Body of pancreas (tissue), 4 donors: Measurements from ENCODE around the gene WHRN. TPM values are rescaled to one million over a fixed set of nuclear protein-coding genes. Genes with fewer than 3 reads are reported as not detected.

Source experiments
- ATAC-seq: fragments of 150-250 bp; one replicate; pipeline ENCODE4 v1.9.1; 2016
- DNase-seq, 4 donors: peaks; one replicate each; pipeline ENCODE4 v3.0.0-alpha.2; 2019
- H3K27ac ChIP-seq, 4 donors: fragments of 200-600 bp; sonication (generic); 1 replicate in 3 of 4; 2 replicates in 1 of 4; pipeline versions ENCODE4 v1.5.1 to v1.6.1; 2016 to 2019; ENCODE audit warnings: mild to moderate bottlenecking in 1 of 4, mixed read lengths in 1 of 4, moderate library complexity in 1 of 4
- H3K27me3 ChIP-seq, 2 donors: fragments of 200-600 bp; sonication (generic); one replicate each; pipeline ENCODE4 v1.6.0; 2016; ENCODE audit warnings: mild to moderate bottlenecking in 1 of 2
- H3K36me3 ChIP-seq, 2 donors: fragments of 200-600 bp; sonication (generic); replicated peaks in 1 of 2; 2 replicates each; pipeline ENCODE4 v1.5.1; 2016; ENCODE audit warnings: low read depth in 2 of 2; ENCODE audit not compliant: insufficient read depth in 1 of 2
- H3K4me1 ChIP-seq: fragments of 200-600 bp; sonication (generic); one replicate; pipeline ENCODE4 v1.6.0; 2016
- H3K4me3 ChIP-seq, 2 donors: fragments of 200-600 bp; sonication (generic); 1 replicate in 1 of 2; 2 replicates in 1 of 2; pipeline ENCODE4 v1.5.1; 2016 to 2019
- H3K9me3 ChIP-seq, 3 donors: fragments of 200-600 bp; sonication (generic); 1 replicate in 2 of 3; 2 replicates in 1 of 3; pipeline ENCODE4 v1.5.1; 2016
- CTCF ChIP-seq, 7 experiments: fragments of 450-650 bp in 4 of 7; fragments of 200-600 bp in 3 of 7; sonication (generic) in 3 of 7; IDR thresholded peaks; one replicate each; pipeline ENCODE4 v1.5.1; 2016 to 2019; ENCODE audit warnings: antibody characterized with exemption in 7 of 7
- POLR2A ChIP-seq, 3 donors: fragments of 450-650 bp; IDR thresholded peaks; one replicate each; pipeline ENCODE4 v1.6.1; 2016; ENCODE audit warnings: antibody characterized with exemption in 3 of 3, mild to moderate bottlenecking in 2 of 3
- WGBS, 2 donors: methylation state at CpG; one replicate each; pipeline ENCODE4 v1.1.5; 2017; 5-methylcytosine and 5-hydroxymethylcytosine counted together
- intact Hi-C: fragments of 100-400 bp; cut with DNase I; formaldehyde crosslinking; loops from one replicate; pipeline ENCODE4 v1.15.1; 2023
- total RNA-seq, 2 donors: library from RNA; depleted of rRNA; stranded (reverse); fragments of >200 nt; gene quantifications; one replicate each; pipeline ENCODE4 v1.1.0, GENCODE V29; 2016

Gene WHRN
- total RNA-seq, 2 donors from 2014 or later, result 13.5 to 15.6 TPM

DNA sequence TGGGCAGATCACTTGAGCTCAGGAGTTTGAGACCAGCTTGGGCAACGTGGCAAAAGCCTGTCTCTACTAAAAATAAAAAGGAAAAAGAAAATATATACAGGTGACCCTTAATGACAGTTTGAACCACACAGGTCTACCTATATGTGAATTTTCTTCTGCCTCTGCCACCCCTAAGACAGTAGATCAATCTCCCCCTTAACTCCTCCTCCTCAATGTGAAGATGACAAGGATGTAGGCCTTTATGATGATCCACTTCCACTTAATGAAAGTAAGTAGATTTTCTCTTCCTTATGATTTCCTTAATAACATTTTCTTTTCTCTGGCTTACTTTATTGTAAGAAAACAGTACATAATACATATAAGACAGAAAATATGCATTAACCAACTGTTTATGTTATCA lies 120.9 kb downstream of the WHRN start:
- no peaks in the 10 kb centered on the region for H3K36me3 ChIP-seq
- DNase-seq, result no peak
- 37 to 52% methylated on average over 1 of the region's 1 CpG for WGBS, 2 donors
- intact Hi-C loops, result no loop called here
- TF ChIP-seq CTCF (IDR thresholded peaks at IDR 0.05) (no peak), POLR2A (IDR thresholded peaks at IDR 0.05) (no peak)
- no peak overlapping the region for H3K4me3 ChIP-seq
- ATAC-seq, result no peak
- H3K27ac ChIP-seq, result peak overlapping the region in 1 of 4 donors; percentile 76
- H3K9me3 ChIP-seq, result no peaks in the 10 kb centered on the region
- peaks cover 7% of the 10 kb centered on the region for H3K4me1 ChIP-seq
- no peaks in the 10 kb centered on the region for H3K27me3 ChIP-seq

GRCh38 chr9:114383521-114384231 lies 121.6 kb downstream of the WHRN start:
- Histone ChIP-seq H3K27ac (peak overlapping the region in 2 of 4 donors; percentile 18 to 36), H3K36me3 (no peaks in the 10 kb centered on the region), H3K9me3 (no peaks in the 10 kb centered on the region), H3K4me3 (no peak overlapping the region), H3K27me3 (no peaks in the 10 kb centered on the region), H3K4me1 (peaks cover 7% of the 10 kb centered on the region)
- intact Hi-C loops, result no loop called here
- no peak for DNase-seq
- 70 to 74% methylated on average over 8 of the region's 8 CpGs for WGBS, 2 donors
- no peak for ATAC-seq
- TF ChIP-seq CTCF (IDR thresholded peaks at IDR 0.05), result no peak
- no peak for TF ChIP-seq POLR2A (IDR thresholded peaks at IDR 0.05)

- H3K4me3 ChIP-seq, result no peak overlapping the region
- H3K27me3 ChIP-seq, result no peaks in the 10 kb centered on the region
- H3K4me1 ChIP-seq, result peaks cover 7% of the 10 kb centered on the region
- WGBS, 2 donors, result 68 to 73% methylated on average over 15 to 17 of the region's 17 CpGs
- intact Hi-C loops, result no loop called here
- DNase-seq (no peak), ATAC-seq (no peak)
- no peak for TF ChIP-seq POLR2A (IDR thresholded peaks at IDR 0.05)
- no peak for TF ChIP-seq CTCF (IDR thresholded peaks at IDR 0.05)
- H3K9me3 ChIP-seq, result no peaks in the 10 kb centered on the region
- H3K27ac ChIP-seq, result peak overlapping the region in 2 of 4 donors; percentile 18 to 36
- H3K36me3 ChIP-seq, result no peaks in the 10 kb centered on the region
Measured at GRCh38 chr9:114382699-114383520, 122.4 kb downstream of the WHRN start.

DNA sequence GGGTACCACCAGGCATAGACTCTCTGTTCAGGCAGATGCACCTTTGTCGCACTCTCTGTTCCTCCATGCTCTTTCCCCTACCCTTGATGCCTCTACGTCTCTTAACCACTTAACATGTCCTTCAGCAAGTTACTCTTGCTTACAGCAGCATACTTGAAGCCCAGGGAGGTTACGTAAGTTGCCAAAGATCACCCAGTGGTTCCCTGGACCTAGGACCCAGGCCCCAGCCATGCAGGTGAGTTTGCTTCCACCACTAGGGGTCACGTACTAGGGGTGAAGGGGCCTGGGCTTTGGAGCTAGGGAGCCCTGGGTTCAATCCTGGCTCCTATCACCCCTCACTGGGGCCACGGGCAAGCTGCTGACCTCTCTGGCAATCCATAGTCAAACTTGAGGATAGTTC lies 126.4 kb downstream of the WHRN start:
- Histone ChIP-seq H3K27ac (no peak overlapping the region), H3K36me3 (peaks cover 0 to 4% of the 10 kb centered on the region in 2 donors), H3K27me3 (no peaks in the 10 kb centered on the region), H3K4me3 (no peak overlapping the region), H3K4me1 (no peaks in the 10 kb centered on the region), H3K9me3 (no peaks in the 10 kb centered on the region)
- peak in 1 of 4 donors; percentile 4 for DNase-seq
- intact Hi-C loops, result no loop called here
- no peak for TF ChIP-seq CTCF (IDR thresholded peaks at IDR 0.05)
- TF ChIP-seq POLR2A (IDR thresholded peaks at IDR 0.05), result no peak
- ATAC-seq, result no peak
- 90 to 97% methylated on average over 3 to 5 of the region's 5 CpGs for WGBS, 2 donors
